Neural crest cell (in vitro differentiated cells): ENCODE results near the gene MAVS. TPM values are rescaled to one million over a fixed set of nuclear protein-coding genes. Genes with fewer than 3 reads are reported as not detected.

Experiments
- DNase-seq: peaks from one replicate; pipeline ENCODE4 v3.0.0; 2021; ENCODE audit warnings: low read depth, mixed read lengths, low spot score
- H3K27ac Mint-ChIP-seq: one replicate; pipeline ENCODE4 v1.8.0; 2021; ENCODE audit warnings: mild to moderate bottlenecking, mixed read lengths; ENCODE audit not compliant: unreplicated experiment
- H3K27me3 Mint-ChIP-seq: 2 replicates; pipeline ENCODE4 v1.8.0; 2021; ENCODE audit warnings: low read depth, mild to moderate bottlenecking, mixed read lengths
- H3K36me3 Mint-ChIP-seq: 2 replicates; pipeline ENCODE4 v1.8.0; 2021; ENCODE audit warnings: low read depth, mild to moderate bottlenecking, mixed read lengths
- H3K4me1 Mint-ChIP-seq: 2 replicates; pipeline ENCODE4 v1.8.0; 2021; ENCODE audit warnings: mixed read lengths
- H3K4me3 Mint-ChIP-seq: one replicate; pipeline ENCODE4 v1.8.0; 2021; ENCODE audit warnings: mild to moderate bottlenecking, mixed read lengths
- H3K9me3 Mint-ChIP-seq: 2 replicates; pipeline ENCODE4 v1.8.0; 2021; ENCODE audit warnings: mixed read lengths
- CTCF ChIP-seq: fragments of 200-600 bp; sonication (generic); conservative IDR thresholded peaks from 2 replicates; pipeline ENCODE4 v1.5.0; 2021; ENCODE audit warnings: antibody characterized with exemption, mild to moderate bottlenecking
- total RNA-seq: library from RNA; stranded (reverse); gene quantifications from 2 replicates; pipeline ENCODE4 v1.2.1, GENCODE V29; 2021

The MAVS gene
- total RNA-seq, 1 donor from 2014 or later: 37.2 TPM

GRCh38 chr20:3908667-3909066, 62.0 kb downstream of the MAVS start:
- no peak for TF ChIP-seq CTCF
- DNase-seq: no peak
- Mint-ChIP-seq H3K36me3 (peaks cover 19% of the 10 kb centered on the region), H3K27ac (no peak overlapping the region), H3K9me3 (no peaks in the 10 kb centered on the region), H3K4me3 (no peak overlapping the region), H3K4me1 (peaks cover 19% of the 10 kb centered on the region), H3K27me3 (no peaks in the 10 kb centered on the region)

- TF ChIP-seq CTCF: no peak
- no peak for DNase-seq
- H3K9me3 Mint-ChIP-seq: no peaks in the 10 kb centered on the region
- H3K4me1 Mint-ChIP-seq: peaks cover 14% of the 10 kb centered on the region
- no peak overlapping the region for H3K4me3 Mint-ChIP-seq
- no peaks in the 10 kb centered on the region for H3K27me3 Mint-ChIP-seq
- no peak overlapping the region for H3K27ac Mint-ChIP-seq
- H3K36me3 Mint-ChIP-seq: peaks cover 28% of the 10 kb centered on the region
Measured at GRCh38 chr20:3909952-3910366, 63.3 kb downstream of the MAVS start.

GRCh38 chr20:3910853-3911252, 64.2 kb downstream of the MAVS start:
- H3K27me3 Mint-ChIP-seq: no peaks in the 10 kb centered on the region
- H3K27ac Mint-ChIP-seq: no peak overlapping the region
- no peak for DNase-seq
- no peaks in the 10 kb centered on the region for H3K9me3 Mint-ChIP-seq
- H3K36me3 Mint-ChIP-seq: peaks cover 35% of the 10 kb centered on the region
- no peak for TF ChIP-seq CTCF
- H3K4me1 Mint-ChIP-seq: peaks cover 17% of the 10 kb centered on the region
- no peak overlapping the region for H3K4me3 Mint-ChIP-seq

- Mint-ChIP-seq H3K36me3 (peaks cover 41% of the 10 kb centered on the region), H3K27me3 (no peaks in the 10 kb centered on the region), H3K4me3 (no peak overlapping the region), H3K4me1 (peaks cover 17% of the 10 kb centered on the region), H3K27ac (no peak overlapping the region), H3K9me3 (no peaks in the 10 kb centered on the region)
- DNase-seq: no peak
- TF ChIP-seq CTCF: no peak
Measured at GRCh38 chr20:3911956-3912355, 65.3 kb downstream of the MAVS start.

- H3K4me1 Mint-ChIP-seq: peaks cover 7% of the 10 kb centered on the region
- peaks cover 43% of the 10 kb centered on the region for H3K36me3 Mint-ChIP-seq
- H3K27ac Mint-ChIP-seq: no peak overlapping the region
- no peaks in the 10 kb centered on the region for H3K9me3 Mint-ChIP-seq
- H3K4me3 Mint-ChIP-seq: no peak overlapping the region
- no peak for TF ChIP-seq CTCF
- no peak for DNase-seq
- H3K27me3 Mint-ChIP-seq: no peaks in the 10 kb centered on the region
Measured at GRCh38 chr20:3914446-3914845, 67.8 kb downstream of the MAVS start.

- Mint-ChIP-seq H3K4me3 (no peak overlapping the region), H3K9me3 (no peaks in the 10 kb centered on the region), H3K27ac (no peak overlapping the region), H3K27me3 (no peaks in the 10 kb centered on the region), H3K4me1 (peaks cover 3% of the 10 kb centered on the region), H3K36me3 (peaks cover 39% of the 10 kb centered on the region)
- DNase-seq: no peak
- TF ChIP-seq CTCF: no peak
Measured at GRCh38 chr20:3915691-3916090, 69.1 kb downstream of the MAVS start.
